Tongue (tissue), 2 donors: Measurements from ENCODE around the gene MEF2C. TPM values are rescaled to one million over a fixed set of nuclear protein-coding genes. Genes with fewer than 3 reads are reported as not detected.
"Not testable (repeated sequence)": the region's sequence is repeated elsewhere in the genome, so short reads cannot be mapped to it uniquely, and the experiment has no call there.

ENCODE experiments used
- DNase-seq: peaks from one replicate; pipeline ENCODE4 v3.0.0-alpha.2; 2015
- total RNA-seq: library from RNA; depleted of rRNA; stranded (reverse); fragments of >200 nt; gene quantifications from one replicate; pipeline ENCODE4 v1.2.3, GENCODE V29; 2014

MEF2C gene
- total RNA-seq, 1 donor from 2014 or later: 535 TPM

DNA sequence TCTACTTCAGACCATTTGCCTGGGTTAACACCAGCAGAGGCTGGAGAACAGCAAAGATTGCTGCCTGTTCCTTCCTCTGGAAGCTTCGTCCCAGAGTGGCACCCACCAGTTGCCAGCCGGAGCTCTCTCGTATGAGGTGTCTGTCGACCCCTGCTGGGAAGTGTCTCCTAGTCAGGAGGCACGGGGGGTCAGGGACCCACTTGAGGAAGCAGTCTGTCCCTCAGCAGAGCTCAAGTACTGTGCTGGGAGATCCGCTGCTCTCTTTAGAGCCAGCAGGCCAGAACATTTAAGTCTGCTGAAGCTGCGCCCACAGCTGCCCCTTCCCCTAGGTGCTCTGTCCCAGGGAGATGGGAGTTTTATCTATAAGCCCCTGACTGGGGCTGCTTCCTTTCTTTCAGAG is 84.1 kb downstream of the MEF2C start:
- DNase-seq: not testable (repeated sequence)

DNA sequence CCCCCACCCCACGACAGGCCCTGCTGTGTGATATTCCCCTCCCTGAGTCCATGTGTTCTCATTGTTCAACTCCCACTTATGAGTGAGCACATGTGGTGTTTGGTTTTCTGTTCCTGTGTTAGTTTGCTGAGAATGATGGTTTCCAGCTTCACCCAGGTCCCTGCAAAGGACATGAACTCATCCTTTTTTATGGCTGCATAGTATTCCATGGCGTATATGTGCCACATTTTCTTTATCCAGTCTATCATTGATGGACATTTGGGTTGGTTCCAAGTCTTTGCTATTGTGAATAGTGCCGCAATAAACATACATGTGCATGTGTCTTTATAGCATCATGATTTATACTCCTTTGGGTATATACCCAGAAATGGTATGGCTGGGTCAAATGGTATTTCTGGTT is 89.2 kb downstream of the MEF2C start:
- DNase-seq: not testable (repeated sequence)

DNA sequence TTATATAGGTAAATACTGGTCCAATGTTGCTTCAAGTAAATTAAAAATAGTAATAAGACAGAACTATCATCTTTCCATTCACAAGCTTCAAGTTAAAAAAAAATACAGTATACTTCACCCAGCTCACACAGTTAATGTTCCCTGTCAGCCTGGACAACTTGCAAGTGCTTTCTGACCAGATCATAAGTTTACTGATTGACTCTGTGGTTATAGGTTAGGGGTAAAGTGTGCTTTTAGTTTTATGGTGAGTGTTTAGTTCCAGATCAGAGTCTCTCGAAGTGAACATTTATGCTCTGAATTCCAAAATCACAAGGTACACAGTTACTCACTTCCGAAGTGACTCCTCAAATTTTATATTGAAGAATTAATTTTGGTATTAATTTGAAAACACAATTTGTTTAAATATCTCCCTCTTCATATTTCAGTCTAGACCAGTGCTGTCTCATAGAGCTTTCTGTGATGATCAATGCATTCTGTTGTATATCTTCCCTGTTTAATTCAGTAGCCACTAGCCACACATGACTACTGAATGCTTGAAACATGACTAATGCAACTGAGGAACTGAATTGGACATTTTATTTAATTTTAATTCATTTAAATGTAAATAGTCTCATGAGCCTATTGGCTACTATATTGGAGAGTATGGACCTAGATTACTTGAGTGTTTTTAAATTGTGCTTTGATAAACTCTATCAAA is 90.7 kb downstream of the MEF2C start:
- no peak for DNase-seq

DNA sequence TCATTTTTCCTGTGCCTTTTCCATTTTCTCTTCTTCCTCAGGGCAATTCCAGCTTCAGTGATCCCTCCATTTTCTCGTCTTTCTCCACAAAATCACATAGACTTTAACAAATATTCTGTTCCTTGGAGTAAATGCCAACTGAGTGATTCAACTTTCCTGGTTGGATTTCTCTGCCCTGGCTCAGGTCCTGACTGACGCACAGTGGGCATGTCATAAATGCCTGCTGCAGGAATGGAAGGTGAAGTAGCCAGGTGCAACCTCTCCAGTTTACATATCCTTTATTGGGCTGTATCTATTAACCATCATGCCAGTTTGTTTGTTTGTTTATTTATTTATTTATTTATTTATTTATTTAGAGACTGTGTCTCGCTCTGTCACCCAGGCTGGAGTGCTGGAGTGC is 95.1 kb downstream of the MEF2C start:
- DNase-seq: no peak

DNA sequence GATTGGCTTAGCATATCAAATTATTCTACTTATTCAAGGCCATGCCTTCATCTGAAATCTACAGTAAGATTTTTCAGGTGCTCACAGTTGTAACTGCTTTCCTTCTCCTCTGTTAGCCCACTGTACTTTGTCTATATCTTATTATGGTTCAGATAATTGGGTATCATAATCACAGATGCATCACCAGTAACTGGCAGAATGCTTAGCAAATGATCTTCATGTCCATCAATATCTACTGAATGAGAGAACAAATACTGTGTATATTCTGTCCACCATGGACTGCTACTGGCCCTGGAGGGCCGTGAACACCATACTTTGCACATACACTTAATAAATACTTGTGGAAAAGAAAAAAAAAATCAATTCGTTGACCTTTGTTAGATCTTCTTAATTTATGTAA is 96.2 kb downstream of the MEF2C start:
- DNase-seq: no peak

DNA sequence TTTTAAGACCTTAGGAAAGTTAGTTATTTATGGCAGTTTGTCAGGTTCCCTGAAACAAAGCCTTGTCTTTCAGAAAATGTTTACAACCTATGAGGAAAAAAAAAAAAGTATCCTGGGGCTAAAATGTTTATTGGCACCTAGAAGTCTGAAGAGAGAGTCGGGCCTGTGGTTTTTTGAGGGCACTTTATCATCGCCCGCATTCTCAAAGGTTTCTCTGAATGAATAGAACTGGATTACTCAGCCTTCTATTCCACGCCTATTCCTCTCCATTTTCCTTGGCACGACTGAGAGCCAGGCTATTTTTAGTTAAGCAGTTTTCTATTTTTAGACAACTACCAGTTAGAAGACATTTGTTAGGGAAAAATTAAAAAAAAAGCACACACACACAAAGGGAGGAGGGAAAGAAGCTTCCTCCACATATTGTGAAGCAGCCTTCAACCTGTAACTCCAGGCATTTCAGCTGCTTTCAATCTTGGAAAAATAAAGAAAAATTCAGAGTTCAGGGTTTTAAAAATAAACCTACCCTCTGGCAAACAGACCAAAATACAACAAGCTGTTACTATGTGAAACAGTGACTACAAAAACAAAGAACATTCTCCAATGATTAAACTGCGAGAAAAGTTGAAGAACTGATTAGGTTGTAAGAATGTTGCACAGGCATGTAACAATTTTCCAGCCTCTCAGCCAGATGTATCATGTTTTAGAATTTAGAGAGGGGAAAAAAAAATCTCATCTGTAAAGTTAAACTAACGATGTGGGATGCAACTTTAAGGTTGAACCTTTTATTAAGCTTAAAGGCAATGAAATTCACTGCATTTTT is 97.0 kb downstream of the MEF2C start:
- peak; percentile 91 for DNase-seq

DNA sequence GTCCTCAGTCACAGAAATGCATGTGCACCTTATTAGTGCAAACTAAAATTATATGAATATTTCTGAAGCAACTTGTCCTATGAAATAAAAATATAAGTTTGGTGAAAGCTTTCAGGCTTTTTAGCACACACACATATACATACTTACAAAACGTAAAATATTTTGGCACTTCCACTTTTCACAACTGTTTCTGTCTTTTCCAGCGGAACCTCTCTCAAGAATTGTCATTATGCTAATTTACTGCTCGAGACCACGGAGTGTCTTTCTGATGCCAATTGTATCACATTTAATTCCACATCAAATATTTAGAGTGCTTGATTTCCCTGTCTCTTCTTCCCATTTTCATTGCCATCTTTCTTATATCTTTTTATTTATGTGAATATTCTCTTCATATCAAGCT is 100.4 kb downstream of the MEF2C start:
- DNase-seq: no peak

DNA sequence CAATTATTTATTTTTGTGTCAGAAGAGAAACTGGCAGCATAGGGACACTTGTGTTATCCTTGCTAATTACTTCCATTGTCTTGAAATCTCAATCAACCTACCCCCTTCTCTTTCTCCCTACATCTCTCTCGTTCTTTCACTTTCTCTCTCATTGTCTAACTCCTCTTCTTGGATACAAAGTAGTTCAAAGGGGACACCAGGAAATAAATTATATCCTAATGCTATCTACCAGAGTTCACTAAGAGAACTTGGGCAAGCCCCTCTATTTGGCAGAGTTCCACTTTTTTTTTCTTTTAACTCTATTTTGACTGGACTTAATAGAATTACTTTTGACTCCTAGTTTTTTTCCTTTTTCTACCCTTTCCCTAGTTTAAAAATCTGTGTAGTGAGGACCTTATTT is 102.2 kb downstream of the MEF2C start:
- DNase-seq: no peak

DNA sequence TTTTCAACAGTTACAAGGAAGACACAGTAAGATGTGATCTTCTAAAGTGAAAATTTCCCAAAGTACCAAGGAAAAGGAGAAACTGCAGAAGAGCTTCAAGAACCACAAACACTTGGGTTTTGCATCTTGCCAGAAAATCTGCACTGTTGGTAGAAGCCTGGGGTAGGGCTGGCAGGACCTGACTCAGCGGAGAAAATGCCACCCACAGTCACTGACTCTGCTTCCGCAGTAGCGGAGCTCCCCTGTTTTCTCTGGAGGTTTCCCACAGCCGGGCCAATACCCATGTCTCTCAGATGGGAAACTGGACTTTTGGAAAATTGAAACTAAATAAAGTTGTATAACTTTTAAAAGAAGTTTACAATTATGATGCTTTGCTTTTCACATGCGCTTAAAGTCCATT is 104.2 kb downstream of the MEF2C start:
- no peak for DNase-seq

DNA sequence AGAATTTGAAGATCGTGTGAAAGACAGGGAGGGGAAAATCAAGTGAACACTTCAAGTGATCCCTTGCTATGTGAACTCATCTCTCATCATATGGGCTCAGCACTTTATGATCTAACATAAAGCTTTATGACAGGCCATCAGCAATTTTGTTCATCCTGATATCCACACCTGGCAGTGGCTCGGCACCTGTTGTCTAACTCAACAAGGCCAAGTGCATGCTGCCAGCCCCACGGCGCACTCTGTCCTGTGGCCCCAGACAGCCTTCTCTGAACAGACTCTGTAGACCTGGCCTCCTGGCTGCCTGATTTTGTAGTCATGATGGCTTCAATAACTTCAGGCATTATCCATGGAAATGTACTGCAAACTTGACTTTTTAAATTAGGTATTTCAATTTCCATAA is 106.3 kb downstream of the MEF2C start:
- DNase-seq: peak; percentile 18

DNA sequence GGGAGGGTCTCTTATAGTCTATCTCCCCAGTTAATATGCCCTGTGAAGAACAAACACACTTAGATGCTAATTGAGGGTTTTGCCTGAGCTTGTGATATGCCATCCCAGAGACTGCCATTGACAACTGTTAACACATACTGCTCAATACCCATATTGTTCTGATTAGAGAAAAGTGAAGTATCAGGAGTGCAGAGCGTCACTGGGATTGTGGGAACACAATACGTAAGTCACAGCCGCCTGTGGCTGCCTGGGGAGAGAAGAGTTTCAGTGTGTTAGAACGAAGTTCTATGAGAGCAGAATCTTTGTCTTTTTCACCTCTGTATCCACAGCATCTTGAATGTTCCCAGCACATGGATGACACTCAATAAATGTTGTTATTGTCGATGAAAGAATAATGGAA is 110.2 kb downstream of the MEF2C start:
- DNase-seq: no peak

DNA sequence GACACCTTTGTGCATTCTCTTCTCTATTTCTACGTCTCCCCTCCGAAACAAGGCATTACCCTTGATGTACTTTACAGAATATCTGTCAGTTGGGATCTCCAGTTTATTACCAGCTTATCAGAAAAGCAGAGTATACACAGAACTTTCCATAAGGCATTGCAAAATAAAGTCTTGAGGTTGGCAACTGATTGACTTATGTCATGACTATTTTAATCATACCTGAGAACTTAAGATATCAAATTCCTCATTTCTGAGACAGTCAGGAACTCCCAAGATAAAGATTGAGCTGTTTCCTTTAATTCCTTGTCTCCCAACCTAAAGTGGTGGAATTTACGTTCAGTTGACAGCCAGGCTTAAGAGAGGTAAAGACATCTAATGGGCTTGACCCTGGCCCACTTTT is 110.9 kb downstream of the MEF2C start:
- DNase-seq: no peak

DNA sequence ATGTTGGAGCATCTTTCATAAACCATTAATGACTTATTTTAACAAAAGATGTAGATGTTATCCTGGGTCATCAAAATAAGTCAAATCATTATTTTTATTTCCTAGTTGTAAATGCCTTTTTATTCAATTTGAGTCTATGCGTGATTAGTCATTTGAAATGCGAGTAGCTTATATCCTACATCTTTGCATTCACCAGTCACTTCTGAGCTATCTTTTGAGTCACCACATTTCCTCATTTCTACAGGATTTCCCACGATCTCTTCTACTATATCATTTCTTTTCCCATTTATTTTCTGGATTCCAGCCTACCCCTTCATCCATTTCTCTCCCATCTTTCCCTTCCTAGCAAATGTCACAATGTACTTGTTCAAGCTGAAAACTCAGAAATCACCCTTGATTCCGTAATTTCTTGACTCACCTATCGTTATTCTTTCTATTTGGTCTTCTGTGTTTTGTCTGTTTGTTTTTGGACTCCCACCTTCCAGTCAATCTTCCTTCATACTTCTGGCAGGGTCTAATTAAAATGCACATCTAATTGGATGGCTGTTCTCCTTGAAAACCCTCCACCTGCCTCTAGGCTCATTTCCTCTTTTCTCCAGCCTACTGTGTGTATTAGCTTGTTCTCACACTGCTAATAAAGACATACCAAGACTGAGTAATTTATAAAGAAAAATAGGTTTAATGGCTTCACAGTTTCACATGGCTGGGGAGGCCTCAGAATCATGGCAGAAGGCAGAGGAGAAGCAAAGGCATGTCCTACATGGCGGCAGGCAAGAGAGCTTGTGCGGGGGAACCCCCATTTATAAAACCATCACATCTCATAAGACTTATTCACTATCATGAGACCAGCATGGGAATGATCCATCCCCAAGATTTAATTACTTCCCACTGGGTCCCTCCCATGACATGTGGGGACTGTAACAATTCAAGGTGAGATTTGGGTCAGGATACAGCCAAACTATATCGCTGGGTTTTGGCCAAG is 112.4 kb downstream of the MEF2C start:
- DNase-seq: no peak

DNA sequence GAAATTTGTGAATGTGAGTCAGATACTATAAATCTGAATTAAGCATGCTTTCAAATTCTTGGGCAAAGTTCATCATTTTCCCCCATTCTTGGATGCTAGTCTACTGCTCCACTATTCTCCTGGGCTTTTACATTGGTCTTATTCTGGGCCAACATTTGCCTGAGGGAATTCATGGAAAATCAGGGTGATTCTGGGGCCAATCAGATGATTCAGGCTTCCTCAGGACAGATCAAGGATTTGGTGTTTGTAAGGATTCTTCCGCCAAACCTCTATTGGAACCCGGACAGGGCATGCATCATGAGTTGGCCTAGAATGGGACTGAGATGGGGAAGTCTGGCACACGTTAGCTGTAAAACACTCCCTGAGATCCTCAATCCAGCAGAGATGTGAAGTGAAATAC is 113.8 kb downstream of the MEF2C start:
- peak; percentile 10 for DNase-seq

DNA sequence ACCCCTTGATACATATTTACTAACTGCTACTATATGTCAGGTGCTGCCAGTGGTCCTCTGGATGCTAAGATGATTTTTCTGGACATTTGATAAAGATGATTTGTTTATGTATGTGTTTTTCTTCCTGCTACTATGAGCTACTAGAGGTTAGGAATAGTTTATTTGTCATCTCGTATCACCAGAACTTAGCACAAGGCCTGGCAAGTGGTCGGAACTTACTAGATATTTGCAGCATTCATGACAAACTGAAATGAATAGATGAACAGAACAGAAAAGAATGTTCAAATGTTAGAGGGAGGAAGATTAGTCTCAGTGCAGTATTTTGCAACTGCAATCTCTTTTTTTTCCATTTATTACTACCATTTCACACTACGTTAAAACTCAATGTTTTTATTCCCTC is 114.6 kb downstream of the MEF2C start:
- DNase-seq: no peak

DNA sequence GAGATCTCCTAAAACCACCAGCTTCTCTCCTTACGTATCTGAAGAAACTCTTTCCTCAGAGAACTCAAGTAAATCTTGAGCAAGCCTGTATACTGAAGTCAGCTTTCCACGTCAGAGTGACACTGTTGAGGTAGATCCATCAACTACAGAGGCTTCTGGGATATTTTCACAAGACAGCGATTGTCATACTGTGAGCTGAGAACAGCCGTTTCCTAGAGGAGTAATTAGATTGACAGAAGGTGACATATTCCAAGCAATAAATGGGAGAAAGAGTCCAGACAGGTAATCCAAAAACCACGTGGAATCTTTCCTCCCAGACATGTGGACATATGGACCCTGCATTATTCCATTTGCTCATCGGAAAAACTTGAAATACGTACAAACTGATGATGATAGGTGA is 117.2 kb downstream of the MEF2C start:
- no peak for DNase-seq

DNA sequence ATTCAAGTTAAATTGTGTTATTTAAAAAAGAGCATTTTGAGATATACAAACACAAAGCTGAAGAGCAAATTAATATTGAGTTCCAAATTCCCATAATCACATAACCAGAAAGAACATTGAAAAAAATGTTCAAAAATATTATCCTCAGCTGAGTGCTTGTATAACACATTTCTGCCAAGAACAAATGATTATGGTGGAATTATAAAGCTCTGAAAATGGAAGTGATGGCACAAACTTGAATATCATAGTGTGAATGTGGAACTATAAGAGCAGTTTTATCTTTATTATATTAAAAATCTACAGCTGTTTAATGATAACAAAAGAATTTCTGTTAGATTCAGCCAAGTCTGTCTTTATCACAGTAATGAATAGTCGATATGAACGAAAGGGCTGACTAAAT is 117.8 kb downstream of the MEF2C start:
- DNase-seq: no peak

DNA sequence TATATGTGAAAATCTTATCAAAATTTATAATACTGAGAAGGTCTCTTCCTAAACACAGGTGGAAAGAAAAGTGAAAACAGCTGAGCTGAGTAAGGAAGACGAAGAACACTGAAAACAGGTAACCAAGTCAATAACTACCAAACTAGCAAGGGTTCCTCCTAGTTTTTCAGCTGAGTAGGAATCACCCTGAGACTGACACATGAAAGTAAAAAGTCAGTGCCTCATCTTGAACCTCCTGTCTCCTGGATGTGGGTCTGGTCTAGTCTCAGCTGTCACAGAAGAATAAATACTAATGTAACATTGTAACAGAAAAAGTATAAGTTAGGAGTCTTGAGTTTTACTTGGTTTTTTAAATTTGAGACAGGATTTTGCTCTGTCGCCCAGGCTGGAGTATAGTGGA is 121.0 kb downstream of the MEF2C start:
- no peak for DNase-seq

DNA sequence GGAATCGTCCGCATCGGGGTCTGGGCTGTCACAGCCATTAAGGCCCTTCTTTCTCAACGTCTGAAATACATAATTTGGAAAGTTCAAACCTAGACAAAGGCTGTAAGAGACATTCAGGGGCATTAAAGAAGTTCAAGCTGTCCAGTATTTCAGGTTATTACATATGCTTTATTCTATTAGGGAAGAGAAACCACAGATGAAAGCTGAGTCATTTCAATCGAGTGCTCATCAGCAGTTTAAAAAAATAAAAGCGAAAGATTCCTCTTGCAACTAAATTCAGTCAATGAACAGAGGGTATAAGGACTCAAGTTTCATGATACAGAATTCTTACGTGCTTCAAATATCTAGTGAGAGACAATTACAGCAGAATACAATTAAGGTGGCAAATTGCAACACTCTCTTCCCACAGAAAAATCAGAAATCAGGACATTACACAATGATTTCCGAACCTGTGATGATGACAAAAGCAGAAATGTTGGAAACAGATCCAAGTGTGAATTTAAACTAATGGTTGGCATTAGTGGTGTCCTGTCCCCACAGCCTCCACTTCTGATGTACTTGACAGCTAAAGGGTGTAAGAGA is 121.6 kb downstream of the MEF2C start:
- DNase-seq: no peak

DNA sequence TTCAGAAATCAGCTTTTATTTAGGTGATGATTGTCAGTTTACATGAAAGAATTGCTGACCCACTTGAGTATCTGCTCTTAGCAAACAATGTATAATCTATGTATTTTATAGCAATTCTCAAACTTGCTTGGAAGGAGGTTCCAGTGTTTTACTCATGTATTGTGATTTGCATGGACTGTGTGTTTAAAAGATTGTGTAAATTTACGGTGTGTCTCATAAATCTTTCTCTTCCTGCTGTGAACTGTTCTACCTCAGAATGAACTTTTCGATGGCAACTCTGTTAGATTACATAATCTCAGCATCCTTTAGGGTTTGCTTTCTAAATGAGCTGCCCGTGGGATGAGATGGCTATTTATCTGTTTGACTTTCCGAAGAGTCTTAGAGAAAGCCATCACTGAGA is 122.5 kb downstream of the MEF2C start:
- DNase-seq: no peak

DNA sequence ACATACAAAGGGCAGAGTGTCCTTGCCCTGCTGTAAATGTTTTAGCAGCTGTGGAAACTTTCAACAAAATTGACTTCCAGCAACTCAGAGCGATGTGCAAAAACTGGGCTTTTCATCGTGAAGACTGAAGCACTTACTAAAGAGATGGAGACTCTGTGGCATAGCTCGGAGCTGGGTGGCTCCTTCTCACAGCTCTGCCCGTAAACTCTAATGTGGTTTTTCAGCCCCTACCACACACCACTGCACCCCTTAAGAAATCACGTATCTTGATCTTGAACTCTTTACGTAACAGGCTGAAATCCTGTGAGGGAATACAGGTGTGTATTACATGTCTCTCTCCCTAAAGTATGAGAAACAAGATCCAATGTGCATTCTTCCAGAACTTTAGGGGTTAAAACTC is 124.4 kb downstream of the MEF2C start:
- DNase-seq: no peak

DNA sequence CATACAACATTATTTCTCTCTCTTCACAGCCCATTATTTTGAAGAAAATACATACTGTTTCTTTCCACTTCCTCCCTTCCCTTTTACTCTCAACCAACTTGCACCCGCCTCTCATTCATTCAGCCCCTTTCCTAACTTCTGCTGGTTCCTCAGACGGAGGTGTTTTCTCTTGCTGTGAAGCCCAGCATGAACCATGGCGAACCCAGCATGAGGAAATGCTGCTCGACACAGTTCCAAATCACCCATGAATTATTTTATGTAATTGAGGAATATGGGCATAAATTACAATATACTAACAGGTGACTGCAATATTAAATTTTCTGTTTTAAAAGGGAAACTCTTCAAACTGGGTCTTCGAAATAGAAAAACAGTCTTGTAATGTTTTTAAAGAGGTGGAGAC is 124.8 kb downstream of the MEF2C start:
- DNase-seq: no peak
